GM19240 (cell line): ENCODE data around the gene TRIM61.
"Not testable (repeated sequence)": the region's sequence is repeated elsewhere in the genome, so short reads cannot be mapped to it uniquely, and the experiment has no call there.

ENCODE experiments used
- DNase-seq: peaks from one replicate; pipeline ENCODE4 v3.0.0; 2011; ENCODE audit warnings: low spot score; ENCODE audit not compliant: insufficient read length

The TRIM61 gene

GRCh38 chr4:164956766-164957643, 20.5 kb downstream of the TRIM61 start:
- peak; percentile 59 for DNase-seq

- no peak for DNase-seq
These were observed 22.2 kb downstream of the TRIM61 start for GRCh38 chr4:164955107-164955805.

- DNase-seq, result no peak
These were observed 24.9 kb downstream of the TRIM61 start for GRCh38 chr4:164952551-164952950.

GRCh38 chr4:164949448-164950143, 27.9 kb downstream of the TRIM61 start:
- DNase-seq, result no peak

- no peak for DNase-seq
These were observed 28.5 kb downstream of the TRIM61 start for GRCh38 chr4:164948975-164949374.

GRCh38 chr4:164948006-164948405, 29.5 kb downstream of the TRIM61 start:
- DNase-seq, result not testable (repeated sequence)

GRCh38 chr4:164946810-164947209, 30.6 kb downstream of the TRIM61 start:
- no peak for DNase-seq

- DNase-seq, result no peak
These were observed 32.3 kb downstream of the TRIM61 start for GRCh38 chr4:164945146-164945545.

- no peak for DNase-seq
These were observed 34.3 kb downstream of the TRIM61 start for GRCh38 chr4:164943192-164943591.

GRCh38 chr4:164937576-164938270, 39.7 kb downstream of the TRIM61 start:
- no peak for DNase-seq

GRCh38 chr4:164935865-164936606, 41.4 kb downstream of the TRIM61 start:
- not testable (repeated sequence) for DNase-seq

GRCh38 chr4:164935363-164935762, 42.1 kb downstream of the TRIM61 start:
- no peak for DNase-seq

GRCh38 chr4:164933244-164933643, 44.2 kb downstream of the TRIM61 start:
- DNase-seq, result no peak

GRCh38 chr4:164931551-164932324, 45.7 kb downstream of the TRIM61 start:
- DNase-seq, result no peak

- no peak for DNase-seq
These were observed 46.8 kb downstream of the TRIM61 start for GRCh38 chr4:164930647-164931046.

- DNase-seq, result not testable (repeated sequence)
These were observed 50.4 kb downstream of the TRIM61 start for GRCh38 chr4:164927101-164927500.

GRCh38 chr4:164926301-164926700, 51.2 kb downstream of the TRIM61 start:
- DNase-seq, result no peak

GRCh38 chr4:164924670-164925238, 52.7 kb downstream of the TRIM61 start:
- DNase-seq, result no peak

GRCh38 chr4:164918956-164919355, 58.5 kb downstream of the TRIM61 start:
- no peak for DNase-seq
